HG02642 (cell line): Measurements from ENCODE around the gene CLEC18A.

Source experiments
- ATAC-seq: cut with Tn5 transposase; IDR thresholded peaks from one replicate; pipeline ENCODE4 v1.9.1; 2021; ENCODE audit warnings: mild to moderate bottlenecking; ENCODE audit not compliant: unreplicated experiment, poor library complexity

Gene CLEC18A

DNA sequence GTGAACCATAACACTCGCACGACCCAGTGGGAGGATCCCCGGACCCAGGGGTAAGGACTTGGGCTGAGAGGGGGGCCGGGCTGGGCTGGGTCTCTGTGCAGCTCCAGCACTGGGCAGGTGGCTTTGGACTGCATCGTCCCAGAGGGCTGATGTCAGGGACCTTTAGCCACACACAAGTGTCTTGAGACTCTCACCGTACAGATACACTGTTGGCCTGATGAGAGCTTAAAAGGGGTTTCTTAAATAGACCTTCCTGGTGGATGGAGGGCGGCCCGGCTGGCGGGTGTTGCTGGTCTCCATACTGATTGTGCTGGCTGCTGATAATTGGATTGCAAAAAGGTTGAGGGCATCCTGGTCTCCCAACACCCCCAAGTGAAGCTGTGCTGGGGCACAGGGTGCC is 21.7 kb upstream of the CLEC18A start:
- no peak for ATAC-seq

- ATAC-seq: peak; percentile 60
Measured at GRCh38 chr16:69930117-69930776, 20.9 kb upstream of the CLEC18A start.

DNA sequence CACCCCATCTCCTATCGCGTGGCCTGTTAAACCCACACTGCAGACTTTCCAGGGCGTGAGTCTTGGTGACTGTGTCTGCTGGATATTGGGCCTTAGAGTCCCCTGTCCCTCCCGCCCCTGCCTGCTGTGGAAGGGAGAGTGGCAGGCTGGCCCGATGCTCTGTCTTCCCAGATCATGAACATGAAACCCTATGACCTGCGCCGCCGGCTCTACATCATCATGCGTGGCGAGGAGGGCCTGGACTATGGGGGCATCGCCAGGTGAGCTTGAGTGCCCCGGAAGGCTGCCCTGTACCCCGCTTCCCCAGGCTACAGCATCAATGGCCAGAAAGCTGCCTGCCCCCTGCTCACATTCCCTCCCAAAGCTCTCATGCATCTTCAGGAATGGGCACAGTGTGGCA is 19.5 kb upstream of the CLEC18A start:
- no peak for ATAC-seq

GRCh38 chr16:69932228-69932627 is 18.9 kb upstream of the CLEC18A start:
- no peak for ATAC-seq

- ATAC-seq: no peak
Measured at GRCh38 chr16:69932691-69933392, 18.3 kb upstream of the CLEC18A start.

DNA sequence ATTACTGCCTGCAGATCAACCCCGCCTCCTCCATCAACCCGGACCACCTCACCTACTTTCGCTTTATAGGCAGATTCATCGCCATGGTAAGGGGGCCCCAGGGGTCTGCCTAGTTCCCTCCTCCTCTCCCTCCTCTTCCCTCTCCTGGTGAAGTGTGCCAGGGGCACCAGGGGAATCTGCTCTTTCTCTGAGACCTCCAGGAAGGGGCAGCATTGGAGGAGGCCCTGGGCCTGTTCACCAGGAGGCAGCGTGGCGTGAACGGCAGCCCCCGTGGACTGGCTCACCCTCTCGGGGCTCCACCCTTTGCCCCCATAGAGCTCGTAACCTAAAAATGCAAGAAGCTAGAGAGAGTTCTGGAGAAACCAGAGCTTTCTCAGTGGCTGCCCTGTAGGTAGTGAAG is 17.1 kb upstream of the CLEC18A start:
- ATAC-seq: no peak

DNA sequence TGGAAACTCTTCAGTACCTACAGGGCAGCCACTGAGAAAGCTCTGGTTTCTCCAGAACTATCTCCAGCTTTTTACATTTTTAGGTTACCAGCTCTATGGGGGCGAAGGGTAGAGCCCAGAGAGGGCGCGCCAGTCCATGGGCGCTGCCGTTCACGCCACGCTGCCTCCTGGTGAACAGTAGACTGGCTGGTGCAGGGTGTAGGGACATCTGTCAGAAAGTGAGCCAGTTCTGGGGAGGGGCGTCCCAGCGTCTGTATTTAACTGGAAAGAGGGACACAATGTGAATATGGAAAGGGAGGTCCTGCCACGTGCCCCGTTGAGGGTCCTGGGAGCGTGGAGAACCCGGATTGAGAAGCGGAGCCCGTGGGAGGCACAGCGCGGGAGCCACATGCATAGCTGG is 16.4 kb upstream of the CLEC18A start:
- ATAC-seq: no peak

DNA sequence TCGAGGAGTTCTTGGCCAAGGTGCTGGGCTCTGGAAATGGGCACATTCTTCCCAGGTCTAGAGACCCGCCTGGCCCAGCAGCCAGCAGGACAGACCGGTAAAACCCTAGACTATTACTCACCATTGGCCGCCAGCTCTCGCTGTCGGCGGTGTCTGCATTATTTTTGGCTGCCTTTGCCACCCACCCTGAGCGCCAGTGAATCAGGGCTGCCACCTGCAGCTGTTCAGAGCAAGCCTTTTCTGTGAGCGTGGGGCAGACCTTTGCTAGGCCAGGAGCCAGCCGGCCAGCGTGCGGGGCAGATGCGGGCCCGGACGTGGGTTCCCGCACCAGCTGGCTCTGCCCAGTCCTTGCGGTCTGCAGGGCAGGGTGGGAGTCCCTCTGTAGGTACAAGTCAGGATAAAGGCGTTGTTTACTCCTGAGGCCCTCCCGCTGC is 15.8 kb upstream of the CLEC18A start:
- ATAC-seq: no peak

DNA sequence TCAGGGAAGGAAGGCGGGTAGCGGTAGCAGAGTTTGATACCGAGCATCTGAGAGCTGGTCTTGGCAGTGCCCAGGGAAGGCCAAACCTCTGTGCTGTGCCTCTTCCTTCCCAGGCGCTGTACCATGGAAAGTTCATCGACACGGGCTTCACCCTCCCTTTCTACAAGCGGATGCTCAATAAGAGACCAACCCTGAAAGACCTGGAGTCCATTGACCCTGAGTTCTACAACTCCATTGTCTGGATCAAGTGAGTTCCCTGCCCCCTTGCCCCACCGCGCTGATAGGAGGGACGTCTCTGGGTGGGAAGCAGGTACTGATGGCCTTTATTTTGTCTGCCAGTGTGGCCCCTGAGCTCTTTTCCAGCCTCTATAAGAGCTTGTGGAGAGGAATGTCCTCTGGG is 15.4 kb upstream of the CLEC18A start:
- no peak for ATAC-seq

DNA sequence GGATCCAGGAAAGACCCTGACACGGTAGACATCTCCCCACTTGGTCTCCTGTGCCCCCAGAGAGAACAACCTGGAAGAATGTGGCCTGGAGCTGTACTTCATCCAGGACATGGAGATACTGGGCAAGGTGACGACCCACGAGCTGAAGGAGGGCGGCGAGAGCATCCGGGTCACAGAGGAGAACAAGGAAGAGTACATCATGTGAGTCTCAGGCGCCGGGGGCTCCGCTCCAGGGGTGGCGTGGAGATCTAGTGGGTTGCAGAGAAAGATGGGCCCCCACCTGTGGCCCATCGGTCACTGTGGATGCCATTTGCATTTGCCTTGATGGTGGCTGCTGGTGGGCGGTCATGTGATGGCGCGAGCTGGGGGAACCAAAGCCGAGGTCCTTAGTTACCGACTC is 14.9 kb upstream of the CLEC18A start:
- no peak for ATAC-seq

- ATAC-seq: no peak
Measured at GRCh38 chr16:69936751-69937211, 14.4 kb upstream of the CLEC18A start.

GRCh38 chr16:69937465-69937951 is 13.6 kb upstream of the CLEC18A start:
- ATAC-seq: no peak

- ATAC-seq: no peak
Measured at GRCh38 chr16:69938981-69939820, 11.9 kb upstream of the CLEC18A start.

- ATAC-seq: no peak
Measured at GRCh38 chr16:69939821-69940585, 11.1 kb upstream of the CLEC18A start.

DNA sequence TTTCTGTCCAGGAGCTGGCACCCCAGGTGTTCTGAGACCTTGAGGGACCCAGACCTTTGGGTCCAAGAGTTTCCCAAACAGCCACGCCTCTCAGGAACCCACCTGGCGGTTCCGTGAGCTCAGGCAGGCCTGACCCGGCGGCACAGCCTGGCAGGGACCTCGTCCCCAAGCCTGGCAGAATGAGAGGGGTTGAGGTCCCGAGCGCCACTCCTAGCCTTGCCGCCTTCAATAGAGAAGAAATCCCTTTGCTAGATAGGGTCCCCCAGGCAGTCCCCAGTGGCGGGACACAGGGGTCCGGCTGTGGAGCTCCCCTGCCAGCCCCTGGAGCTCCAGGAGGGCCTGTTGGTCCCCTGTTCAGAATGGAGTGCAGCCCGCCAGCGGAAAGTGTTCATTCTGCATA is 10.5 kb upstream of the CLEC18A start:
- ATAC-seq: no peak

- ATAC-seq: no peak
Measured at GRCh38 chr16:69941251-69942098, 9.7 kb upstream of the CLEC18A start.

DNA sequence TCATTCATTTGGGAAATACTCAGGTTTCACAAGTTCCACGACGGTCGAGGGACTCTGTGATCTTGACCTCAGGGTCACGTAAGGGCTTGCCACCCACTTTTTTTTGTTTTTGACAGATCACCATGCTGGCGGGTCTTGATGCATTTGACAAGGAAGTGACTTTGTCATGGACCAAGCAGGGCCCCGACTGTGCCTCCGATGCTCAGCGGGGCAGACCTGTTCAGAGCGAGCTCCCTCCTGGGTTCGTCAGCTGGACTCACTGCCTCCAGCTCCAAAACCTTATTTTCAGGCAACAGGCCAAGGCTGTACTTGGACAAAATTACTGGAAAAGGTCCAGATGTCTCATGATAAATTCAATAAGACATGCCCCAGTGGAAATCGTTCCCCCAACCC is 9.0 kb upstream of the CLEC18A start:
- no peak for ATAC-seq

GRCh38 chr16:69942627-69943170 is 8.4 kb upstream of the CLEC18A start:
- no peak for ATAC-seq
